HCT116 (cell line): ENCODE measurements around the gene EIF4EBP3. TPM values are rescaled to one million over a fixed set of nuclear protein-coding genes. Genes with fewer than 3 reads are reported as not detected.
A peak's percentile ranks its signal among the peaks of the same experiment; 100 is the strongest.

Source experiments
- ATAC-seq: fragments of 200-7000 bp; cut with Tn5 transposase; 2 replicates; pipeline ENCODE4 v1.9.1; 2020; ENCODE audit warnings: mild to moderate bottlenecking, moderate library complexity
- BruUV-seq: library from RNA; stranded (reverse); fragments of 400-500 nt; replicated peaks from 2 replicates; lab custom pipeline; 2021; lab: Mats Ljungman, UMichigan
- CTCF ChIA-PET: fragments of 300-600 bp; sonication (Branson Sonifier 250); formaldehyde crosslinking; loops from one replicate; lab custom pipeline; 2021; ENCODE audit warnings: antibody characterized with exemption; lab: Charles Lee
- POLR2A ChIA-PET: fragments of 300-600, 350-600 bp; sonication (Branson Sonifier 250); formaldehyde crosslinking; loops from one replicate; lab custom pipeline; 2021; ENCODE audit warnings: antibody characterized with exemption; lab: Charles Lee
- RAD21 ChIA-PET, 2 experiments: fragments of 300-600 bp; sonication (Branson Sonifier 250); formaldehyde crosslinking; loops; one replicate each; lab custom pipeline; 2023; ENCODE audit warnings: low total read pairs in 2 of 2; ENCODE audit not compliant: uncharacterized antibody in 2 of 2, unreplicated experiment in 2 of 2, low non-redundant PET in 1 of 2; lab: Charles Lee
- DNase-seq: peaks from one replicate; pipeline ENCODE4 v3.0.0-alpha.2; 2010; ENCODE audit warnings: low read depth, low spot score
- H2AFZ ChIP-seq: fragments of 200-600 bp; shearing (Covaris generic), sonication (generic); 2 replicates; pipeline ENCODE4 v1.6.1; 2017; ENCODE audit warnings: low read depth, mixed run types, mixed read lengths, antibody characterized with exemption, low read length; ENCODE audit not compliant: poor library complexity, severe bottlenecking
- H3K27ac ChIP-seq: 2 replicates; pipeline ENCODE4 v1.5.1; 2012; ENCODE audit warnings: low read depth, low read length
- H3K27me3 ChIP-seq: fragments of 200-600 bp; sonication (generic); 2 replicates; pipeline ENCODE4 v1.6.1; 2016; ENCODE audit warnings: mixed run types, low read length, mixed read lengths; ENCODE audit not compliant: insufficient read depth
- H3K36me3 ChIP-seq, 2 experiments: fragments of 200-500 bp in 1 of 2; fragments of 200-600 bp in 1 of 2; sonication (Bioruptor generic) in 1 of 2; sonication (generic) in 1 of 2; 2 replicates each; pipeline versions ENCODE4 v1.5.1 to v1.6.1; 2014 to 2016; ENCODE audit warnings: low read length in 2 of 2, inconsistent platforms in 1 of 2, mixed read lengths in 1 of 2, mixed run types in 1 of 2; ENCODE audit not compliant: insufficient read depth in 2 of 2, control insufficient read depth in 1 of 2
- H3K4me1 ChIP-seq, 2 experiments: fragments of 200-600 bp in 1 of 2; sonication (generic) in 1 of 2; 2 replicates each; pipeline versions ENCODE4 v1.5.1 to v1.6.1; 2012 to 2017; ENCODE audit warnings: low read length in 2 of 2, inconsistent platforms in 1 of 2, mild to moderate bottlenecking in 1 of 2, mixed read lengths in 1 of 2, mixed run types in 1 of 2, moderate library complexity in 1 of 2; ENCODE audit not compliant: insufficient read depth in 2 of 2, control insufficient read depth in 1 of 2
- H3K4me2 ChIP-seq: fragments of 200-600 bp; sonication (generic); 2 replicates; pipeline ENCODE4 v1.6.1; 2017; ENCODE audit warnings: mixed run types, low read length, mixed read lengths
- H3K4me3 ChIP-seq, 2 experiments: fragments of 200-600 bp in 1 of 2; sonication (generic) in 1 of 2; replicated peaks in 1 of 2; 2 replicates each; pipeline ENCODE4 v1.5.1; 2011 to 2016; ENCODE audit warnings: low read length in 2 of 2, control low read depth in 1 of 2, low read depth in 1 of 2, mild to moderate bottlenecking in 1 of 2, mixed read lengths in 1 of 2, mixed run types in 1 of 2
- H3K79me2 ChIP-seq: fragments of 200-600 bp; sonication (generic); 2 replicates; pipeline ENCODE4 v1.6.1; 2017; ENCODE audit warnings: mild to moderate bottlenecking, mixed run types, low read length, moderate library complexity, mixed read lengths; ENCODE audit not compliant: insufficient read depth
- H3K9ac ChIP-seq: fragments of 200-600 bp; sonication (generic); 2 replicates; pipeline ENCODE4 v1.6.1; 2016; ENCODE audit warnings: low read length, mixed read lengths
- H3K9me2 ChIP-seq: fragments of 200-600 bp; sonication (generic), shearing (Covaris generic); 2 replicates; pipeline ENCODE4 v1.6.1; 2017; ENCODE audit warnings: mixed run types, mild to moderate bottlenecking, moderate library complexity; ENCODE audit not compliant: insufficient read depth
- H3K9me3 ChIP-seq, 2 experiments: fragments of 200-500 bp in 1 of 2; fragments of 200-600 bp in 1 of 2; sonication (Bioruptor generic) in 1 of 2; sonication (generic) in 1 of 2; 2 replicates each; pipeline ENCODE4 v1.6.1; 2014 to 2017; ENCODE audit warnings: low read length in 2 of 2, mixed read lengths in 2 of 2, inconsistent platforms in 1 of 2, low read depth in 1 of 2, mild to moderate bottlenecking in 1 of 2, mixed run types in 1 of 2, moderate library complexity in 1 of 2; ENCODE audit not compliant: control insufficient read depth in 1 of 2, insufficient read depth in 1 of 2
- H4K20me1 ChIP-seq: fragments of 200-600 bp; sonication (generic), shearing (Covaris generic); 2 replicates; pipeline ENCODE4 v1.6.1; 2017; ENCODE audit warnings: mixed run types, mild to moderate bottlenecking, moderate library complexity; ENCODE audit not compliant: insufficient read depth
- ELF1 ChIP-seq: IDR thresholded peaks from 2 replicates; pipeline ENCODE4 v1.6.1; 2012; ENCODE audit warnings: low read depth, borderline replicate concordance
- FOSL1 ChIP-seq: IDR thresholded peaks from 2 replicates; pipeline ENCODE4 v1.6.1; 2012; ENCODE audit warnings: low read depth
- JUND ChIP-seq: IDR thresholded peaks from 2 replicates; pipeline ENCODE4 v1.6.1; 2012
- POLR2AphosphoS5 ChIP-seq: IDR thresholded peaks from 2 replicates; pipeline ENCODE4 v1.6.1; 2011; ENCODE audit warnings: mild to moderate bottlenecking, low read depth, low read length, moderate library complexity
- SIN3A ChIP-seq: IDR thresholded peaks from 2 replicates; pipeline ENCODE4 v1.6.1; 2012; ENCODE audit warnings: low read depth
- TCF7L2 ChIP-seq: IDR thresholded peaks from 2 replicates; pipeline ENCODE4 v1.7.0; 2011; ENCODE audit warnings: borderline replicate concordance, inconsistent platforms; ENCODE audit not compliant: insufficient read depth, insufficient read length; ENCODE audit errors: extremely low read depth
- YY1 ChIP-seq: IDR thresholded peaks from 2 replicates; pipeline ENCODE4 v1.6.1; 2011; ENCODE audit warnings: low read length, low read depth, moderate library complexity, mild to moderate bottlenecking; ENCODE audit not compliant: insufficient replicate concordance; ENCODE audit errors: extremely low read depth
- ZFX ChIP-seq: fragments of 450-650 bp; IDR thresholded peaks from 2 replicates; pipeline ENCODE4 v1.6.1; 2017
- intact Hi-C: fragments of 100-400 bp; cut with micrococcal nuclease; formaldehyde crosslinking; loops from 2 replicates; pipeline ENCODE4 v1.10.0; 2022
- total RNA-seq: library from RNA; stranded (reverse); gene quantifications from one replicate; pipeline ENCODE4 v1.2.1, GENCODE V29; 2021; ENCODE audit not compliant: unreplicated experiment
- TF ChIP-seq, protein P1 (sequence below): IDR thresholded peaks from 2 replicates; pipeline ENCODE4 v1.6.1; 2012; ENCODE audit warnings: low read depth

The EIF4EBP3 gene
- total RNA-seq, 1 experiment from 2014 or later: 6.0 TPM

DNA sequence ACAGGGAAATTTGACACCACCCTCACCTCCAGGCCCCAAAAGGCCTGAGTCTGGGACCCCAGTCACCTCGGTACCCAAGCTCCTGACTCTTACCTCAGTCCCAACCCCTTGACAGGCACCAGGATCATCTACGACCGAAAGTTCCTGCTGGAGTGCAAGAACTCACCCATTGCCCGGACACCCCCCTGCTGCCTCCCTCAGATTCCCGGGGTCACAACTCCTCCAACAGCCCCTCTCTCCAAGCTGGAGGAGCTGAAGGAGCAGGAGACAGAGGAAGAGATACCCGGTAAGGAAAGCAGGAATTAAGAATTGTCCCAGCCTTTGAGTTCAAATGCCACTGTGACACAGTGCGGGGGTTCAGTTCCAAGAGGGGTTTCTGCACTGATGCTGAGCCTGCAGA lies 1.3 kb downstream of the EIF4EBP3 start:
- BruUV-seq: no TSS peak
- Histone ChIP-seq H3K4me2 (no peak overlapping the region), H4K20me1 (no peaks in the 10 kb centered on the region; the same call in 1 of the 2 replicates), H2AFZ (no peak overlapping the region), H3K27me3 (no peaks in the 10 kb centered on the region), H3K9me3 (no peaks in the 10 kb centered on the region), H3K79me2 (peaks cover 34% of the 10 kb centered on the region), H3K9me2 (no peaks in the 10 kb centered on the region), H3K4me3 (no peak overlapping the region), H3K36me3 (peaks cover 12 to 35% of the 10 kb centered on the region in 2 experiments; a peak in 3 of 4 replicates), H3K9ac (no peak overlapping the region), H3K27ac (0 out of 2 replicates have a peak overlapping the region, but pooled peaks have one; percentile 4), H3K4me1 (peaks cover 2 to 28% of the 10 kb centered on the region in 2 experiments; a peak in 3 of 4 replicates)
- TF ChIP-seq ELF1 (no peak), SIN3A (no peak), POLR2AphosphoS5 (peak; percentile 18; the same call in 1 of the 2 replicates), ZFX (no peak), YY1 (no peak), TCF7L2 (no peak), FOSL1 (no peak), JUND (no peak)
- TF ChIP-seq, protein P1, sequence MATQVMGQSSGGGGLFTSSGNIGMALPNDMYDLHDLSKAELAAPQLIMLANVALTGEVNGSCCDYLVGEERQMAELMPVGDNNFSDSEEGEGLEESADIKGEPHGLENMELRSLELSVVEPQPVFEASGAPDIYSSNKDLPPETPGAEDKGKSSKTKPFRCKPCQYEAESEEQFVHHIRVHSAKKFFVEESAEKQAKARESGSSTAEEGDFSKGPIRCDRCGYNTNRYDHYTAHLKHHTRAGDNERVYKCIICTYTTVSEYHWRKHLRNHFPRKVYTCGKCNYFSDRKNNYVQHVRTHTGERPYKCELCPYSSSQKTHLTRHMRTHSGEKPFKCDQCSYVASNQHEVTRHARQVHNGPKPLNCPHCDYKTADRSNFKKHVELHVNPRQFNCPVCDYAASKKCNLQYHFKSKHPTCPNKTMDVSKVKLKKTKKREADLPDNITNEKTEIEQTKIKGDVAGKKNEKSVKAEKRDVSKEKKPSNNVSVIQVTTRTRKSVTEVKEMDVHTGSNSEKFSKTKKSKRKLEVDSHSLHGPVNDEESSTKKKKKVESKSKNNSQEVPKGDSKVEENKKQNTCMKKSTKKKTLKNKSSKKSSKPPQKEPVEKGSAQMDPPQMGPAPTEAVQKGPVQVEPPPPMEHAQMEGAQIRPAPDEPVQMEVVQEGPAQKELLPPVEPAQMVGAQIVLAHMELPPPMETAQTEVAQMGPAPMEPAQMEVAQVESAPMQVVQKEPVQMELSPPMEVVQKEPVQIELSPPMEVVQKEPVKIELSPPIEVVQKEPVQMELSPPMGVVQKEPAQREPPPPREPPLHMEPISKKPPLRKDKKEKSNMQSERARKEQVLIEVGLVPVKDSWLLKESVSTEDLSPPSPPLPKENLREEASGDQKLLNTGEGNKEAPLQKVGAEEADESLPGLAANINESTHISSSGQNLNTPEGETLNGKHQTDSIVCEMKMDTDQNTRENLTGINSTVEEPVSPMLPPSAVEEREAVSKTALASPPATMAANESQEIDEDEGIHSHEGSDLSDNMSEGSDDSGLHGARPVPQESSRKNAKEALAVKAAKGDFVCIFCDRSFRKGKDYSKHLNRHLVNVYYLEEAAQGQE: no peak
- intact Hi-C loops: no loop called here
- CTCF ChIA-PET: no interaction called here
- POLR2A ChIA-PET: no interaction called here
- RAD21 ChIA-PET: no interaction called here
- no peak for ATAC-seq
- DNase-seq: no peak
